T-helper 1 cell treated with Interleukin-12 subunit alpha and Interleukin-12 subunit beta and Interleukin-4 antibody, amounts not matched to agents 30 μg/mL and 1 μg/mL, for 36 hours (primary cell): ENCODE measurements around the gene RIMBP3B.
"Not testable (repeated sequence)": the region's sequence is repeated elsewhere in the genome, so short reads cannot be mapped to it uniquely, and the experiment has no call there.

Source experiments
- H3K27ac Mint-ChIP-seq: one replicate; pipeline ENCODE4 v1.8.0; 2021; ENCODE audit warnings: mild to moderate bottlenecking, mixed read lengths
- H3K27me3 Mint-ChIP-seq: one replicate; pipeline ENCODE4 v1.8.0; 2021; ENCODE audit warnings: low read depth, mixed read lengths
- H3K36me3 Mint-ChIP-seq: one replicate; pipeline ENCODE4 v1.8.0; 2021; ENCODE audit warnings: low read depth, mixed read lengths
- H3K4me1 Mint-ChIP-seq: one replicate; pipeline ENCODE4 v1.8.0; 2021; ENCODE audit warnings: low read depth, mixed read lengths
- H3K4me3 Mint-ChIP-seq: one replicate; pipeline ENCODE4 v1.8.0; 2021; ENCODE audit warnings: mild to moderate bottlenecking, moderate library complexity, mixed read lengths
- H3K9me3 Mint-ChIP-seq: one replicate; pipeline ENCODE4 v1.8.0; 2021; ENCODE audit warnings: mixed read lengths

The RIMBP3B gene

GRCh38 chr22:21401197-21401969 lies 17.8 kb downstream of the RIMBP3B start:
- H3K27me3 Mint-ChIP-seq, H3K36me3 Mint-ChIP-seq, H3K4me3 Mint-ChIP-seq, H3K27ac Mint-ChIP-seq, H3K4me1 Mint-ChIP-seq, H3K9me3 Mint-ChIP-seq: not testable (repeated sequence)

GRCh38 chr22:21402763-21403314 lies 19.3 kb downstream of the RIMBP3B start:
- H3K4me1 Mint-ChIP-seq = not testable (repeated sequence)

GRCh38 chr22:21407139-21407538 lies 23.6 kb downstream of the RIMBP3B start:
- not testable (repeated sequence) for H3K36me3 Mint-ChIP-seq, H3K4me3 Mint-ChIP-seq, H3K27me3 Mint-ChIP-seq, H3K27ac Mint-ChIP-seq, H3K9me3 Mint-ChIP-seq, H3K4me1 Mint-ChIP-seq

More at GRCh38 chr22:21402763-21403314, 19.3 kb downstream of the RIMBP3B start:
- not testable (repeated sequence) for H3K4me3 Mint-ChIP-seq, H3K27me3 Mint-ChIP-seq, H3K36me3 Mint-ChIP-seq, H3K27ac Mint-ChIP-seq, H3K9me3 Mint-ChIP-seq

- H3K27me3 Mint-ChIP-seq, H3K36me3 Mint-ChIP-seq, H3K27ac Mint-ChIP-seq, H3K9me3 Mint-ChIP-seq, H3K4me1 Mint-ChIP-seq, H3K4me3 Mint-ChIP-seq: not testable (repeated sequence)
Observed at GRCh38 chr22:21407792-21408191, 24.2 kb downstream of the RIMBP3B start.

GRCh38 chr22:21416375-21416774 lies 32.8 kb downstream of the RIMBP3B start:
- not testable (repeated sequence) for H3K27me3 Mint-ChIP-seq

GRCh38 chr22:21417227-21417746 lies 33.7 kb downstream of the RIMBP3B start, which contains the start of gene HIC2:
Gene HIC2, plus strand, starts transcription at chr22:21417371. Its CDS starts 25,461 bp downstream, at chr22:21442832.
- H3K36me3 Mint-ChIP-seq, H3K4me3 Mint-ChIP-seq, H3K4me1 Mint-ChIP-seq, H3K9me3 Mint-ChIP-seq, H3K27ac Mint-ChIP-seq, H3K27me3 Mint-ChIP-seq: not testable (repeated sequence)

More at GRCh38 chr22:21416375-21416774, 32.8 kb downstream of the RIMBP3B start:
- not testable (repeated sequence) for H3K4me1 Mint-ChIP-seq, H3K27ac Mint-ChIP-seq, H3K9me3 Mint-ChIP-seq, H3K36me3 Mint-ChIP-seq, H3K4me3 Mint-ChIP-seq

GRCh38 chr22:21417853-21418252 lies 34.3 kb downstream of the RIMBP3B start:
- H3K9me3 Mint-ChIP-seq, H3K36me3 Mint-ChIP-seq, H3K4me1 Mint-ChIP-seq, H3K27me3 Mint-ChIP-seq, H3K27ac Mint-ChIP-seq, H3K4me3 Mint-ChIP-seq: not testable (repeated sequence)

- not testable (repeated sequence) for H3K36me3 Mint-ChIP-seq, H3K4me3 Mint-ChIP-seq, H3K27me3 Mint-ChIP-seq, H3K9me3 Mint-ChIP-seq, H3K4me1 Mint-ChIP-seq, H3K27ac Mint-ChIP-seq
Observed at GRCh38 chr22:21418974-21419638, 35.6 kb downstream of the RIMBP3B start.

GRCh38 chr22:21420180-21420763 lies 36.7 kb downstream of the RIMBP3B start:
- H3K9me3 Mint-ChIP-seq, H3K4me1 Mint-ChIP-seq, H3K36me3 Mint-ChIP-seq, H3K27ac Mint-ChIP-seq, H3K4me3 Mint-ChIP-seq, H3K27me3 Mint-ChIP-seq: not testable (repeated sequence)

- H3K27me3 Mint-ChIP-seq, H3K36me3 Mint-ChIP-seq, H3K4me3 Mint-ChIP-seq, H3K4me1 Mint-ChIP-seq, H3K27ac Mint-ChIP-seq, H3K9me3 Mint-ChIP-seq: not testable (repeated sequence)
Observed at GRCh38 chr22:21424084-21424709, 40.6 kb downstream of the RIMBP3B start.

GRCh38 chr22:21434378-21435233 lies 51.1 kb downstream of the RIMBP3B start:
- H3K4me3 Mint-ChIP-seq, H3K9me3 Mint-ChIP-seq, H3K27me3 Mint-ChIP-seq, H3K4me1 Mint-ChIP-seq, H3K36me3 Mint-ChIP-seq, H3K27ac Mint-ChIP-seq: not testable (repeated sequence)

GRCh38 chr22:21435998-21436810 lies 52.7 kb downstream of the RIMBP3B start:
- not testable (repeated sequence) for H3K27ac Mint-ChIP-seq, H3K4me3 Mint-ChIP-seq

GRCh38 chr22:21438013-21438412 lies 54.5 kb downstream of the RIMBP3B start:
- H3K9me3 Mint-ChIP-seq, H3K4me1 Mint-ChIP-seq, H3K36me3 Mint-ChIP-seq, H3K4me3 Mint-ChIP-seq, H3K27me3 Mint-ChIP-seq, H3K27ac Mint-ChIP-seq: not testable (repeated sequence)

More at GRCh38 chr22:21435998-21436810, 52.7 kb downstream of the RIMBP3B start:
- not testable (repeated sequence) for H3K27me3 Mint-ChIP-seq, H3K9me3 Mint-ChIP-seq, H3K36me3 Mint-ChIP-seq, H3K4me1 Mint-ChIP-seq
